Testis (tissue), 3 donors: ENCODE results near the gene KLF6. TPM values are rescaled to one million over a fixed set of nuclear protein-coding genes. Genes with fewer than 3 reads are reported as not detected.

Experiments
- DNase-seq: peaks from one replicate; pipeline ENCODE4 v3.0.0-alpha.2; 2019
- H3K27ac ChIP-seq, 2 donors: fragments of 200-600 bp; sonication (generic); one replicate each; pipeline ENCODE4 v1.5.1; 2019
- H3K27me3 ChIP-seq: fragments of 200-600 bp; sonication (generic); one replicate; pipeline ENCODE4 v1.5.1; 2019
- H3K36me3 ChIP-seq: fragments of 200-600 bp; sonication (generic); one replicate; pipeline ENCODE4 v1.5.1; 2017; ENCODE audit warnings: low read depth; ENCODE audit errors: missing control alignments
- H3K4me1 ChIP-seq: fragments of 200-600 bp; sonication (generic); one replicate; pipeline ENCODE4 v1.5.1; 2019
- H3K4me3 ChIP-seq, 2 donors: fragments of 200-600 bp; sonication (generic); one replicate each; pipeline ENCODE4 v1.5.1; 2017 to 2019
- H3K9me3 ChIP-seq: fragments of 200-600 bp; sonication (generic); one replicate; pipeline ENCODE4 v1.5.1; 2017
- POLR2A ChIP-seq: fragments of 450-650 bp; IDR thresholded peaks from one replicate; pipeline ENCODE4 v1.6.1; 2017; ENCODE audit warnings: antibody characterized with exemption, mild to moderate bottlenecking, moderate library complexity
- WGBS, 2 donors: methylation state at CpG; one replicate each; pipeline ENCODE4 v1.1.5; 2018; 5-methylcytosine and 5-hydroxymethylcytosine counted together
- intact Hi-C: fragments of 100-400 bp; cut with DNase I; formaldehyde crosslinking; loops from one replicate; pipeline ENCODE4 v1.15.1; 2023; ENCODE audit warnings: low total_unique reads
- polyA plus RNA-seq: library from polyadenylated mRNA; stranded (reverse); fragments of 350-450 nt; fragmentation: Illumina TruSeq; extraction: RNeasy Lipid Tissue Mini Kit (QIAGEN cat#74804); gene quantifications from one replicate; pipeline ENCODE4 v1.2.3, GENCODE V29; 2014; ENCODE audit warnings: low read depth, low replicate concordance; ENCODE audit not compliant: insufficient read depth
- total RNA-seq, 2 donors: library from RNA; depleted of rRNA; stranded (reverse); fragments of >200 nt; gene quantifications; one replicate each; pipeline ENCODE4 v1.2.3, GENCODE V29; 2016
- TF ChIP-seq, protein P1 (sequence below), 3 experiments: fragments of 450-650 bp in 2 of 3; fragments of 200-600 bp in 1 of 3; sonication (generic) in 1 of 3; IDR thresholded peaks; one replicate each; pipeline ENCODE4 v1.5.1; 2016 to 2019; ENCODE audit warnings: antibody characterized with exemption in 3 of 3, mild to moderate bottlenecking in 2 of 3, moderate library complexity in 1 of 3

Gene KLF6
- total and polyA plus RNA-seq, 3 donors from 2014 or later, result 30.8 to 41.5 (median 35.7) TPM

GRCh38 chr10:3774018-3774813 lies 10.8 kb downstream of the KLF6 start:
- 92 to 94% methylated on average over 15 to 17 of the region's 17 CpGs for WGBS, 2 donors
- no peak for DNase-seq

DNA sequence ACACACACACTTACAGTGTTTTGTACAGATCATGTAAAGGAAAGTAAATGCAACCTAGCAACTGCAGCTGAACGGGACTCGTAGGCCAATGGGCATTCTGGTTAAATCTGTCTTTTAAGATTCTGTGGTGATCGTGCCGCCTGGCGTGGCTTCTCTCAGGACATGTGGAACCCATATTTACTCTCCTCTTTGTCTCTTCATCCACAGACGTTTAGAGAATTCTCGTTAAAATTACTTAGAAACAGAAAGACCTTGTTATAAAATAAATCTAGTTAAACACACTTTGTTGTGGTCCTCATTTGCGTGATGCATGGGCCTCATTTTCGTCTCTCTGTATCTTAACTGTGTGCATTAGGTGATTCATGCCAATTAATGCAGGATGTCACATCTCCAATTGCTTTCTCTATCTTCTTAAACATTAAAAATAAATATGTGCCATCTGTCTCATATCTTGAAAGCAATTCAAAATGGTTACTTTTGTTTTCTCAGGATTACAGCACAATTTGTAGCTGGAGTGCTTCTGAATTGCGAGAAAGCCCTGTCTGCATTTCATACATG lies 11.5 kb downstream of the KLF6 start:
- intact Hi-C loops, result no loop called here
- peaks cover 14% of the 10 kb centered on the region for H3K4me1 ChIP-seq
- no peaks in the 10 kb centered on the region for H3K36me3 ChIP-seq
- H3K27ac ChIP-seq, result no peak overlapping the region
- no peaks in the 10 kb centered on the region for H3K27me3 ChIP-seq
- TF ChIP-seq, protein P1, sequence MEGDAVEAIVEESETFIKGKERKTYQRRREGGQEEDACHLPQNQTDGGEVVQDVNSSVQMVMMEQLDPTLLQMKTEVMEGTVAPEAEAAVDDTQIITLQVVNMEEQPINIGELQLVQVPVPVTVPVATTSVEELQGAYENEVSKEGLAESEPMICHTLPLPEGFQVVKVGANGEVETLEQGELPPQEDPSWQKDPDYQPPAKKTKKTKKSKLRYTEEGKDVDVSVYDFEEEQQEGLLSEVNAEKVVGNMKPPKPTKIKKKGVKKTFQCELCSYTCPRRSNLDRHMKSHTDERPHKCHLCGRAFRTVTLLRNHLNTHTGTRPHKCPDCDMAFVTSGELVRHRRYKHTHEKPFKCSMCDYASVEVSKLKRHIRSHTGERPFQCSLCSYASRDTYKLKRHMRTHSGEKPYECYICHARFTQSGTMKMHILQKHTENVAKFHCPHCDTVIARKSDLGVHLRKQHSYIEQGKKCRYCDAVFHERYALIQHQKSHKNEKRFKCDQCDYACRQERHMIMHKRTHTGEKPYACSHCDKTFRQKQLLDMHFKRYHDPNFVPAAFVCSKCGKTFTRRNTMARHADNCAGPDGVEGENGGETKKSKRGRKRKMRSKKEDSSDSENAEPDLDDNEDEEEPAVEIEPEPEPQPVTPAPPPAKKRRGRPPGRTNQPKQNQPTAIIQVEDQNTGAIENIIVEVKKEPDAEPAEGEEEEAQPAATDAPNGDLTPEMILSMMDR (IDR thresholded peaks at IDR 0.05), result no peak
- no peak for TF ChIP-seq POLR2A
- WGBS, 2 donors, result 78 to 82% methylated on average over 10 of the region's 10 CpGs
- H3K9me3 ChIP-seq, result no peaks in the 10 kb centered on the region
- no peak overlapping the region for H3K4me3 ChIP-seq
- DNase-seq, result no peak

More at GRCh38 chr10:3774018-3774813, 10.8 kb downstream of the KLF6 start:
- no peak overlapping the region for H3K27ac ChIP-seq
- H3K9me3 ChIP-seq, result no peaks in the 10 kb centered on the region
- H3K4me3 ChIP-seq, result no peak overlapping the region
- H3K36me3 ChIP-seq, result no peaks in the 10 kb centered on the region
- H3K4me1 ChIP-seq, result peaks cover 19% of the 10 kb centered on the region
- intact Hi-C loops, result no loop called here
- H3K27me3 ChIP-seq, result no peaks in the 10 kb centered on the region
- TF ChIP-seq, protein P1 (IDR thresholded peaks at IDR 0.05), result no peak
- TF ChIP-seq POLR2A, result no peak

- 92% methylated on average over 10 of the region's 10 CpGs for WGBS, 2 donors
- intact Hi-C loops, result no loop called here
- Histone ChIP-seq H3K4me1 (peaks cover 10% of the 10 kb centered on the region), H3K36me3 (no peaks in the 10 kb centered on the region), H3K9me3 (no peaks in the 10 kb centered on the region), H3K27ac (no peak overlapping the region), H3K4me3 (no peak overlapping the region), H3K27me3 (no peaks in the 10 kb centered on the region)
- no peak for DNase-seq
- TF ChIP-seq, protein P1 (IDR thresholded peaks at IDR 0.05), result no peak
- TF ChIP-seq POLR2A, result no peak
These were observed 12.4 kb downstream of the KLF6 start for GRCh38 chr10:3772361-3773171.

DNA sequence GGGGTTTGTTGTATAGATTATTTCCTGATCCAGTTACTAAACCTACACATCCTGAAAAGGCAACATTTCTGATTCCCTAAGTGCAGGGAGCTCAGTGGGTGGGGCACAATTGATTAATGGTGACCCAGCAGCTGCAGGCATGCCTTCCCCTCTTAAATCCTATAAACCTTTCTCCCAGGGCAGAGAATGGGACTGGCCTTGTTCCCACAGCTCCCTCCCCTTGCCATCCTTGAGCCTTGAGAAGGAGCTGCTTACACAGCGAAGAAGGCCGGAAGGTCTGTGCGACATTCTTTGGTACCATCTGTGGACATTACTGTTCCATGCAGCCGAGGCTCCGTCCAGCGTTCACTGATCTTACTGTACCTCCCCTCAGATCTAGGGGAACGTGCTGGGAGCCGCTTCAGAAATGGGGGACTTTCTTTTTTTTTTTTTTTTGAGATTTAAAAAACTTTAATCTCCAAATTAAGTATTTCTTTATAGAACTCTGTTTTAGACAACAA lies 14.3 kb downstream of the KLF6 start:
- no peak for TF ChIP-seq POLR2A
- TF ChIP-seq, protein P1 (IDR thresholded peaks at IDR 0.05), result no peak
- DNase-seq, result no peak
- WGBS, 2 donors, result 88 to 93% methylated on average over 8 of the region's 8 CpGs

More for the DNA sequence above, 14.3 kb downstream of the KLF6 start:
- intact Hi-C loops, result no loop called here
- H3K9me3 ChIP-seq, result no peaks in the 10 kb centered on the region
- H3K27ac ChIP-seq, result no peak overlapping the region
- no peaks in the 10 kb centered on the region for H3K36me3 ChIP-seq
- H3K27me3 ChIP-seq, result no peaks in the 10 kb centered on the region
- H3K4me1 ChIP-seq, result peaks cover 8% of the 10 kb centered on the region
- no peak overlapping the region for H3K4me3 ChIP-seq
